ENCODE measurements around the gene DDX10. TPM values are rescaled to one million over a fixed set of nuclear protein-coding genes. Genes with fewer than 3 reads are reported as not detected.

The DDX10 gene
- total and polyA plus RNA-seq, 9 of the 15 experiments (the other 6 are each of a cell fraction or from before 2014, with no cell fraction given): 33.9 to 94.6 (median 50.7) TPM

GRCh38 chr11:108947654-108948570 is 283.0 kb downstream of the DDX10 start (continued):
- no peak for TF ChIP-seq KHSRP (IDR thresholded peaks at IDR 0.05)
- no peak for TF ChIP-seq MCM5 (IDR thresholded peaks at IDR 0.05; ENCODE audit: low read depth)
- TF ChIP-seq NFATC3 (IDR thresholded peaks at IDR 0.05): no peak
- TF ChIP-seq STAT5A (IDR thresholded peaks at IDR 0.05; ENCODE audit: borderline replicate concordance, low read length): no peak
- TF ChIP-seq CBFA2T2 (conservative IDR thresholded peaks at IDR 0.05): 0 out of 2 replicates have a peak, but pooled peaks have one; percentile 18
- TF ChIP-seq CEBPG (CRISPR knock-in tag; IDR thresholded peaks at IDR 0.05): no peak
- TF ChIP-seq CEBPG (tag; conservative IDR thresholded peaks at IDR 0.05 in 1 of 2, IDR thresholded peaks at IDR 0.05 in 1 of 2): peak in 1 of 2 experiments; percentile 63; a peak in 2 of 4 replicates
- no peak for TF ChIP-seq SMC3 (conservative IDR thresholded peaks at IDR 0.05; ENCODE audit: insufficient read depth, low read depth, low read length)
- TF ChIP-seq PHB2 (IDR thresholded peaks at IDR 0.05; ENCODE audit: low read depth): no peak
- TF ChIP-seq NFE2 (IDR thresholded peaks at IDR 0.05; ENCODE audit: low read depth): peak; percentile 86
- TF ChIP-seq, protein P1, sequence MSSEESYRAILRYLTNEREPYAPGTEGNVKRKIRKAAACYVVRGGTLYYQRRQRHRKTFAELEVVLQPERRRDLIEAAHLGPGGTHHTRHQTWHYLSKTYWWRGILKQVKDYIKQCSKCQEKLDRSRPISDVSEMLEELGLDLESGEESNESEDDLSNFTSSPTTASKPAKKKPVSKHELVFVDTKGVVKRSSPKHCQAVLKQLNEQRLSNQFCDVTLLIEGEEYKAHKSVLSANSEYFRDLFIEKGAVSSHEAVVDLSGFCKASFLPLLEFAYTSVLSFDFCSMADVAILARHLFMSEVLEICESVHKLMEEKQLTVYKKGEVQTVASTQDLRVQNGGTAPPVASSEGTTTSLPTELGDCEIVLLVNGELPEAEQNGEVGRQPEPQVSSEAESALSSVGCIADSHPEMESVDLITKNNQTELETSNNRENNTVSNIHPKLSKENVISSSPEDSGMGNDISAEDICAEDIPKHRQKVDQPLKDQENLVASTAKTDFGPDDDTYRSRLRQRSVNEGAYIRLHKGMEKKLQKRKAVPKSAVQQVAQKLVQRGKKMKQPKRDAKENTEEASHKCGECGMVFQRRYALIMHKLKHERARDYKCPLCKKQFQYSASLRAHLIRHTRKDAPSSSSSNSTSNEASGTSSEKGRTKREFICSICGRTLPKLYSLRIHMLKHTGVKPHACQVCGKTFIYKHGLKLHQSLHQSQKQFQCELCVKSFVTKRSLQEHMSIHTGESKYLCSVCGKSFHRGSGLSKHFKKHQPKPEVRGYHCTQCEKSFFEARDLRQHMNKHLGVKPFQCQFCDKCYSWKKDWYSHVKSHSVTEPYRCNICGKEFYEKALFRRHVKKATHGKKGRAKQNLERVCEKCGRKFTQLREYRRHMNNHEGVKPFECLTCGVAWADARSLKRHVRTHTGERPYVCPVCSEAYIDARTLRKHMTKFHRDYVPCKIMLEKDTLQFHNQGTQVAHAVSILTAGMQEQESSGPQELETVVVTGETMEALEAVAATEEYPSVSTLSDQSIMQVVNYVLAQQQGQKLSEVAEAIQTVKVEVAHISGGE (CRISPR knock-in tag; IDR thresholded peaks at IDR 0.05): no peak
- TF ChIP-seq FOSL1 (tag; conservative IDR thresholded peaks at IDR 0.05): peak; percentile 91
- TF ChIP-seq ZKSCAN8 (CRISPR knock-in tag; IDR thresholded peaks at IDR 0.05): no peak
- TF ChIP-seq, protein P2, sequence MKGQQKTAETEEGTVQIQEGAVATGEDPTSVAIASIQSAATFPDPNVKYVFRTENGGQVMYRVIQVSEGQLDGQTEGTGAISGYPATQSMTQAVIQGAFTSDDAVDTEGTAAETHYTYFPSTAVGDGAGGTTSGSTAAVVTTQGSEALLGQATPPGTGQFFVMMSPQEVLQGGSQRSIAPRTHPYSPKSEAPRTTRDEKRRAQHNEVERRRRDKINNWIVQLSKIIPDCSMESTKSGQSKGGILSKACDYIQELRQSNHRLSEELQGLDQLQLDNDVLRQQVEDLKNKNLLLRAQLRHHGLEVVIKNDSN (CRISPR knock-in tag; IDR thresholded peaks at IDR 0.05): no peak
- TF ChIP-seq, protein P3, sequence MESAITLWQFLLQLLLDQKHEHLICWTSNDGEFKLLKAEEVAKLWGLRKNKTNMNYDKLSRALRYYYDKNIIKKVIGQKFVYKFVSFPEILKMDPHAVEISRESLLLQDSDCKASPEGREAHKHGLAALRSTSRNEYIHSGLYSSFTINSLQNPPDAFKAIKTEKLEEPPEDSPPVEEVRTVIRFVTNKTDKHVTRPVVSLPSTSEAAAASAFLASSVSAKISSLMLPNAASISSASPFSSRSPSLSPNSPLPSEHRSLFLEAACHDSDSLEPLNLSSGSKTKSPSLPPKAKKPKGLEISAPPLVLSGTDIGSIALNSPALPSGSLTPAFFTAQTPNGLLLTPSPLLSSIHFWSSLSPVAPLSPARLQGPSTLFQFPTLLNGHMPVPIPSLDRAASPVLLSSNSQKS (CRISPR knock-in tag; IDR thresholded peaks at IDR 0.05): no peak
- TF ChIP-seq ZNF592 (IDR thresholded peaks at IDR 0.05): no peak
